Measurements from ENCODE around the gene PILRA. TPM values are rescaled to one million over a fixed set of nuclear protein-coding genes. Genes with fewer than 3 reads are reported as not detected.
A peak's percentile ranks its signal among the peaks of the same experiment; 100 is the strongest.
"Not testable (repeated sequence)": the region's sequence is repeated elsewhere in the genome, so short reads cannot be mapped to it uniquely, and the experiment has no call there.

PILRA gene
- total RNA-seq, 1 donor from 2014 or later = 6.7 TPM

- Mint-ChIP-seq H3K4me3 (peak overlapping the region; percentile 78), H3K4me1 (peaks cover 43% of the 10 kb centered on the region), H3K27ac (peak overlapping the region; percentile 64), H3K36me3 (peaks cover 6% of the 10 kb centered on the region), H3K9me3 (no peaks in the 10 kb centered on the region), H3K27me3 (ENCODE audit: low read depth) (peaks cover under 1% of the 10 kb centered on the region)
- no peak for DNase-seq (ENCODE audit: low spot score in 2 of 2, unreplicated experiment in 2 of 2)
- TF ChIP-seq, protein P1, sequence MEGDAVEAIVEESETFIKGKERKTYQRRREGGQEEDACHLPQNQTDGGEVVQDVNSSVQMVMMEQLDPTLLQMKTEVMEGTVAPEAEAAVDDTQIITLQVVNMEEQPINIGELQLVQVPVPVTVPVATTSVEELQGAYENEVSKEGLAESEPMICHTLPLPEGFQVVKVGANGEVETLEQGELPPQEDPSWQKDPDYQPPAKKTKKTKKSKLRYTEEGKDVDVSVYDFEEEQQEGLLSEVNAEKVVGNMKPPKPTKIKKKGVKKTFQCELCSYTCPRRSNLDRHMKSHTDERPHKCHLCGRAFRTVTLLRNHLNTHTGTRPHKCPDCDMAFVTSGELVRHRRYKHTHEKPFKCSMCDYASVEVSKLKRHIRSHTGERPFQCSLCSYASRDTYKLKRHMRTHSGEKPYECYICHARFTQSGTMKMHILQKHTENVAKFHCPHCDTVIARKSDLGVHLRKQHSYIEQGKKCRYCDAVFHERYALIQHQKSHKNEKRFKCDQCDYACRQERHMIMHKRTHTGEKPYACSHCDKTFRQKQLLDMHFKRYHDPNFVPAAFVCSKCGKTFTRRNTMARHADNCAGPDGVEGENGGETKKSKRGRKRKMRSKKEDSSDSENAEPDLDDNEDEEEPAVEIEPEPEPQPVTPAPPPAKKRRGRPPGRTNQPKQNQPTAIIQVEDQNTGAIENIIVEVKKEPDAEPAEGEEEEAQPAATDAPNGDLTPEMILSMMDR (IDR thresholded peaks at IDR 0.05; ENCODE audit: unreplicated experiment) = no peak
Measured at GRCh38 chr7:100434297-100435144, 61.2 kb downstream of the PILRA start.

DNA sequence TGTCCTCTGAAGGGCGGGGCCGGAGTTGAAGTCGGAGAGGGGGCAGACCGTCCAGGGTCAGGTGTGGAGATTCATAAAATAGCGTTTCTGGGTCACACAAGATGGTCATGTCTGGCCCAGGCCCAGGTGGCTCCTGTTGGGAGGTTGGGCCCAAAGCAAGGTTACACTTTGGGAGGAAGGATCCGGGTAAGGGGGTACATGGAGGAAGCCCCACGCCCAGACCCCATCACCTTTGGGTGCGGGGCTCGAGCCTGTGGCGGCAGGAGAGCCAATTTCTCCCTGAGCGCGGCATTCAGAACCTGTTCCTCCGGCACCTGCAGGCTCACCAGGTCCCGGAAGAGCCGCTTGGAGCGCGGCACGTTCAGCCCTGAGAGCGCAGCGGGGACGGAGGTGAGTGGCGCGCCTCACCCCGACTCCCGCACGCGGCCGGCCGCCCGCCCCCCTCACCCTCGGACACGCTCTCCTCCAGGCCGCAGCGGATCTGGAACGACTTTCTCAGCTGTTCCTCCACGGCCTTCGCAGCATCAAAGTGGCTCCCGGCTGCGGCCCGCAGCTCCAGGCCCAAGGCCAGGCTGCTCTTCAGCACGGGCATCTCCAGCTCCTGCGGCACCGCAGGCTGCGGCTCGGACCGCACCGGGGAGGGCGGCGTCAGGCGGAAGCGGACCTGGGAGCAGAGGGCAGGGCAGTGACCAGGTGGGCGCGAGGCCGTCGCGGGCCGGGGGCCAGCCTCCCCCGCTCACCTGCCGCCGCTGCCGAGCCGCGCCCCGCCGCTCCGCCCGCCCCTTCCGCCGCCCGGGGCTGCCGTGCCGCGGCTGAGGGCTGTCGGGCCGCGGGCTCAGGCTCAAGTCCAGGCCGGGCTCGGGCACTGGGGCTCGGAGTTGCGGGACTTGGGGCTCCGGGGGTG, 62.4 kb downstream of the PILRA start:
- Mint-ChIP-seq H3K36me3 (peaks cover 6% of the 10 kb centered on the region), H3K4me1 (peaks cover 39% of the 10 kb centered on the region), H3K27ac (peak overlapping the region; percentile 77), H3K9me3 (no peaks in the 10 kb centered on the region), H3K4me3 (peak overlapping the region; percentile 89), H3K27me3 (ENCODE audit: low read depth) (no peaks in the 10 kb centered on the region)
- TF ChIP-seq, protein P1 (IDR thresholded peaks at IDR 0.05; ENCODE audit: unreplicated experiment) = no peak
- DNase-seq (ENCODE audit: low spot score in 2 of 2, unreplicated experiment in 2 of 2) = peak in 1 of 2 experiments; percentile 64

DNA sequence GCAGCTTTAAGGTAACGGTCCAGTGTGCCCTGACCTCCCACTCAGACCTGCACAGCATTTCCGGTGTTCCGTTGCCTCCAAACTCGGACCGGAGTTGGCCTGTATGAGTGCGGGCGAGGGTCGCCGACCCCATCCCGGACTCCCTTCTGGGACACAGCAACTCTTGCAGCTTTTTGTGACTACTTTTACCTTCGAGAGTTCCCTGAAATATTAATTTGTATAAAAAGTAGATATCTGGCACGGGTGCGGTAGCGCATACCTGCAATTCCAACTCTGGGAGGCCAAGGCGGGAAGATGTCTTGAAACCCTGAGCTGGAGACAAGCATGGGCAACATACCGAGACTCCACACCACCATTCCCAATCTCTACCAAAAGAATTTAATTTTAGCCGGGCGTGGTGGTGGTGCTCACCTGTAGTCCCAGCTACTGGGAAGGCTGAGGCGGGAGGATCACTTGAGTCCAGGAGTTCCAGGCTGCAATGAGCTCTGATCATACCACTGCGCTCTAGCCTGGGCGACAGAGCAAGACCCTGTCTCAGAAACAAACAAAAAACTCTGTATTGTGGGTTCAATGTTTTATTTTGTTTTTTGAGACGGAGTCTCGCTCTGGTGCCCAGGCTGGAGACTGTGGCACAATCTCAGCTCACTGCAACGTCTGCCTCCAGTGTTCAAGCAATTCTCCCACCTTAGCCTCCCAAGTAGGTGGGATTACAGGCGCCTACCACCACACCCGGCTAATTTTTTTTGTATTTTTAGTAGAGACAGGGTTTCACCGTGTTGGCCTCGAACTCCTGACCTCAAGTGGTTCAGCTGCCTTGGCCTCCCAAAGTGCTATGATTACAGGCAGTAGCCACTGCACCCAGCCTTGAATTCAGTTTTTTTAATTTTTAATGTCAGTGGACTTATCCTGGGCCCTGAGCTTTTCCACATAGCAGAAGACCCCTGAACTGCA, 64.1 kb downstream of the PILRA start:
- Mint-ChIP-seq H3K4me1 (peaks cover 23% of the 10 kb centered on the region), H3K9me3 (no peaks in the 10 kb centered on the region), H3K27me3 (ENCODE audit: low read depth) (no peaks in the 10 kb centered on the region), H3K27ac (no peak overlapping the region), H3K4me3 (peak overlapping the region; percentile 31), H3K36me3 (peaks cover 6% of the 10 kb centered on the region)
- DNase-seq (ENCODE audit: low spot score in 2 of 2, unreplicated experiment in 2 of 2) = no peak
- TF ChIP-seq, protein P1 (IDR thresholded peaks at IDR 0.05; ENCODE audit: unreplicated experiment) = no peak

- peak overlapping the region; percentile 45 for H3K27ac Mint-ChIP-seq
- TF ChIP-seq, protein P1 (IDR thresholded peaks at IDR 0.05; ENCODE audit: unreplicated experiment) = no peak
- DNase-seq (ENCODE audit: low spot score in 2 of 2, unreplicated experiment in 2 of 2) = no peak
- H3K9me3 Mint-ChIP-seq = no peaks in the 10 kb centered on the region
- H3K4me3 Mint-ChIP-seq = no peak overlapping the region
- H3K4me1 Mint-ChIP-seq = peaks cover 19% of the 10 kb centered on the region
- no peaks in the 10 kb centered on the region for H3K27me3 Mint-ChIP-seq (ENCODE audit: low read depth)
- peaks cover 6% of the 10 kb centered on the region for H3K36me3 Mint-ChIP-seq
Measured at GRCh38 chr7:100438172-100438571, 64.9 kb downstream of the PILRA start.

DNA sequence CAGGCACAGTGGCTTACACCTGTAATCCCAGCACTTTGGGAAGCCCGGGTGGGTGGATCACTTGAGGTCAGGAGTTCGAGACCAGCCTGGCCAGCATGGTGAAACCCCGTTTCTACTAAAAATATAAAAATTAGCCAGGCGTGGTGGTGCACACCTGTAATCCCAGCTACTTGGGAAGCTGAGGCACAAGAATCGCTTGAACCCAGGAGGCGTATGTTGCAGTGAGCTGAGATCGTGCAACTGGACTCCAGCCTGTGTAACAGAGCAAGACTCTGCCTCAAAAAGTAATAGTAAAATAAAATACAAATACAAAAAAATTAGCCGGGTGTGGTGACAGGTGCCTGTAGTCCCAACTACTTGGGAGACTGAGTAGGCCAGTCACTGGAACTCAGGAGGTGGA, 65.4 kb downstream of the PILRA start:
- H3K27ac Mint-ChIP-seq; DNase-seq (ENCODE audit: low spot score in 2 of 2, unreplicated experiment in 2 of 2): not testable (repeated sequence)

DNA sequence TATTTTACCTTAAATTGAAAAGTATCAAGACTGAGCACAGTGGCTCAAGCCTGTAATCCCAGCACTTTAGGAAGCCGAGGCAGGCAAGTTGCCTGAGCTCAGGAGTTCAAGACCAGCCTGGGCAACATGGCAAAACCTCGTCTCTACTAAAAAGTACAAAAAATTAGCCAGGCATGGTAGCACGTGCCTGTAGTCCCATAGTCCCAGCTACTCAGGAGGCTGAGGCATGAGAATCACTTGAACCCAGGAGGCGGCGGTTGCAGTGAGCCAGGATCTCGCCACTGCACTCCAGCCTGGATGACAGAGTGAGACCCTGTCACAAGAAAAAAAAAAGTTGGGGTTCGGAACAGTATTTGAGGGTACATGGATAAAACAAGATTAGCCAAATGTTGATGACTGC, 66.0 kb downstream of the PILRA start:
- H3K27me3 Mint-ChIP-seq (ENCODE audit: low read depth); DNase-seq (ENCODE audit: low spot score in 2 of 2, unreplicated experiment in 2 of 2); H3K27ac Mint-ChIP-seq; H3K36me3 Mint-ChIP-seq; H3K4me3 Mint-ChIP-seq; H3K9me3 Mint-ChIP-seq: not testable (repeated sequence)
- H3K4me1 Mint-ChIP-seq = peaks cover 16% of the 10 kb centered on the region

More for the DNA sequence above, 65.4 kb downstream of the PILRA start:
- H3K27me3 Mint-ChIP-seq (ENCODE audit: low read depth); H3K9me3 Mint-ChIP-seq; H3K36me3 Mint-ChIP-seq; H3K4me3 Mint-ChIP-seq: not testable (repeated sequence)
- H3K4me1 Mint-ChIP-seq = peaks cover 17% of the 10 kb centered on the region
